HG02870 (cell line): ENCODE measurements around the gene FMNL2.
"Not testable (repeated sequence)": the region's sequence is repeated elsewhere in the genome, so short reads cannot be mapped to it uniquely, and the experiment has no call there.

ENCODE experiments used
- ATAC-seq: cut with Tn5 transposase; IDR thresholded peaks from one replicate; pipeline ENCODE4 v1.9.1; 2021; ENCODE audit warnings: mild to moderate bottlenecking, moderate library complexity; ENCODE audit not compliant: unreplicated experiment

FMNL2 gene

GRCh38 chr2:152466980-152467676, 132.2 kb downstream of the FMNL2 start:
- peak; percentile 93 for ATAC-seq

DNA sequence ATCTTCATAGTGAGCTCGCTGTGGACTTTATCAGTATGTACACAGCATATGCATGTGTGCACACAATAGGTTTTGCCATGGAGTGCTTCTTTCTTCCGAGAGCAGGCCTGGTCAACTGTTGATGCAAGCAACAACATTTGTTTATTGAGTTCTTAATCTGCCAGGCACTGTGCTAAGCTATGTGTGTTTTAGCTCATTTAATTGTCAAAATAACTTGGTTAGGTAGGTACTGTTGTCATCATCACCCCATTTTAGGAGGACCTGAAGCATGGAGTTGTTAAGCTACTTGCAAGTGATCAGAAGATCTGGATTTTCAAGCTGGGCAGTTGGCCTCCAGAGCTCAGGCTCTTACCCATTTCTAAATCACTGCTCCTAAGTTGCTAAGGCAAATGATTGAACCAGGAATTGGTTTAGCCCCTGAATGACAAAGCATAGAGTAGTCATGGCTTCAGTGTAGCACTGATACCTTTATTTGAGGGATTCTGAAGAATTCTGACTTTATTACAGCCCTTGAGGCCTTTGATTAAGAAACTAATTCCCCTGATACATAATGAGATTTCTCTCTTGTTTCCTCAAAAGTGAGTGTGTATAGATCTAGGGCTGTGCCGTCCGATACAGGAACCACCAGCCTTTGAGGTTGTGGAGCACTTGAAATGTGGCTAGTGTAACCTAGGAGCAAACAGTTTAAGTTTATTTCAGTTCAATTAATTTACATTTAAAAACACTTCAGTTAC, 132.9 kb downstream of the FMNL2 start:
- no peak for ATAC-seq

DNA sequence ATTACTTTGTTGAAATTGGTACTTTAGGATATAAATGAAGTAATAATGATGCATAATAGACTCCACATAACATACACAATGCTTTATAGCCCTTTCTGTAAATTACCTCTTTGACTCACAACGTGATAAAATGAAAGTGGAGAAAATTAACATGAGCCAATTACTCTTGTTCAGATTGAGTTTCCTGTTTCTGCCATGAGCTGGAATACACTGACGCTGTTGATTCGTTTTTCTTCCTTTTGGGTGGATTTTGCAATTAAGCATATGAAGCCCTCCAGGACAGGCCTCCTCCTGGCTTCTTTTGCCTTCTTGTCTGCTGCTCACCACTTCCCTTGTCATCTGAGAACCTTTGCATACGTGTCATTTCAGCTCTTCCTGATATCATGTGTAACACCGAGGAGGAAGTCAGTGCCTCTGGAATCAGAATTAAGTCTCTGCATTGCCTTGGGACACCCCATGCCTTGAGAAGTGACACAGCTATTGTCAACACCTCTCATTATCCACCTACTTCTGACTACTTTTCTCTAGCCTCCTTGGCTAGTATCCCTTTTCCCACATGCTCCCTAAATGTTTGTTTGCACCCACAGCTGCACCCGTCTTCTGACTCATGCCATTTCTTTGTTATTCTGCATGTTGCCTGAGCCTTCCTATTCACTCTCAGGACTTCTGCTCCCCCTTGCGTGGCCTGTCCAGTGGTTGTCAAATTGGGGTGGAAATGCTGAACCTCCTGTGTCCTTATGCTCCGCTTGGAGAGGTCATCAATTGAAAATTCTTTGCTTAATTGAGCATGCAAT, 134.1 kb downstream of the FMNL2 start:
- ATAC-seq, result no peak

- no peak for ATAC-seq
Measured at GRCh38 chr2:152470861-152471854, 136.2 kb downstream of the FMNL2 start.

DNA sequence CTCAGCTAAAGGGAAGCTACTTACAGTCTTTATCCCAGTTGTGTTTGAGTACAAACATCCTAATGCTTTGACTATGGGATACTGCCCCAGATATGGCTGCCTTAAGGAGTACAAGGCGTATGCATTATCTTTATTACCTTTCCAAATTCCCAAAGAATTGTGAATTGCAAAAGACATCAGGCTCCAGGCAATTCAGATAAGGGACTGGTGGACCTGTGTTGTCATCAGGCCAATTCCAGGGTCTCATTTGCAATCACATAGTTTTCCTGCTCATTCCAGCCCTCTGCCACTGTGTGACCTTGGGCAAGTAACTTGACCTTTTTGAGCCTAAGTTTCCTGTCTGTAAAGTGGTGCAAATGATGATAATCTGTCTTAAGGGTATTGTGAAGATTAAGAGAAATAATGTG, 137.5 kb downstream of the FMNL2 start:
- ATAC-seq, result no peak

DNA sequence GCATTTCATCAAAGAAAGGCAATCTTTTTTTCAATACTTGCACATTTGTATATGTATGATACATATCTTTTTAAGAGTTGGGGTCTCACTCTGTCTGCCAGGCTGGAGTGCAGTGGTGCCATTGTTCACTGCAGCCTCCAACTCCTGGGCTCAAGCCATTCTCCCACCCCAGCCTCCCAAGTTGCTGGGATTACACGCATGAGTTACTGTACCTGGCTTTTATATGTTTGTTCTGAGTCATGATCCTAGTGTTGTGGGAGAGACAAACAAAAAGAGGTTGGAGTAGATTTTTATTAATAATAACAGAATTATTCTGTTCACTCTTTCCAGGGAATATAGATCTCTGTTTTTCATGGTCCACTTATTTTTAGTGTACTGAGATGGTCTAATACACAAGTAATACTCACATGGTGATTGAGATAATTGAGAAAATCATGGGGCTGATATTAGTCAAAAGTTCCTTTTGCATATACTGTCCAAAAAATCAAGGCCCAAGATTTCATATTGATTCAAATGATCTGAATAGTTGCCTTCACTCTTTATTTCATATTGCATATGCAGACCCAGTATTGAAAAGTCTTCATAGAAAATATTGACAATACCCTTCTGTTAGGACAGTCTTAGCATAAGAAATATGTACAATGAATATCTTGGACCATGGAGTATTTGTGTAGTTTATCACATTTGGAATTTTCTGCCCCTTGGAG, 138.3 kb downstream of the FMNL2 start:
- no peak for ATAC-seq

- ATAC-seq, result not testable (repeated sequence)
Measured at GRCh38 chr2:152474523-152474922, 139.5 kb downstream of the FMNL2 start.

DNA sequence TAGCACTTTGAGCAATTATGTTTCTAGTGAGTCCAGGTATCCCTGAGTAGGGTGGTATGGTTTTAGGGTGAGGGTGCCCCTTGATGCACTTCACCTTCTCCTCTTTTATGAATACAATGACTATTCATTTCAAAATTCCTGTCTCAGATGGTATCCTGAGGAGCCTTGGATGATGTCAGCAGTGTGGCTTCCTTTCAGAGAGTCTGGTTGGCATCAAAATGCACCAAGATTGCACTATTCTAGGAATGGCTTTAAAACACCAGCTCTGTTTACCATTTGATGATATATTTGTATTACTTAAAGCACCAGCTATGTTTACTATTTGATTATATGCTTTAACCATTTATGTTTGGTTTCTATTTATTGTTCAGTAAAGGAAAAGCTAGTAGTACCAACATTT, 141.0 kb downstream of the FMNL2 start:
- ATAC-seq, result no peak

GRCh38 chr2:152477347-152478092, 142.5 kb downstream of the FMNL2 start:
- no peak for ATAC-seq

- no peak for ATAC-seq
Measured at GRCh38 chr2:152479282-152479681, 144.3 kb downstream of the FMNL2 start.

- no peak for ATAC-seq
Measured at GRCh38 chr2:152480821-152481399, 145.9 kb downstream of the FMNL2 start.

DNA sequence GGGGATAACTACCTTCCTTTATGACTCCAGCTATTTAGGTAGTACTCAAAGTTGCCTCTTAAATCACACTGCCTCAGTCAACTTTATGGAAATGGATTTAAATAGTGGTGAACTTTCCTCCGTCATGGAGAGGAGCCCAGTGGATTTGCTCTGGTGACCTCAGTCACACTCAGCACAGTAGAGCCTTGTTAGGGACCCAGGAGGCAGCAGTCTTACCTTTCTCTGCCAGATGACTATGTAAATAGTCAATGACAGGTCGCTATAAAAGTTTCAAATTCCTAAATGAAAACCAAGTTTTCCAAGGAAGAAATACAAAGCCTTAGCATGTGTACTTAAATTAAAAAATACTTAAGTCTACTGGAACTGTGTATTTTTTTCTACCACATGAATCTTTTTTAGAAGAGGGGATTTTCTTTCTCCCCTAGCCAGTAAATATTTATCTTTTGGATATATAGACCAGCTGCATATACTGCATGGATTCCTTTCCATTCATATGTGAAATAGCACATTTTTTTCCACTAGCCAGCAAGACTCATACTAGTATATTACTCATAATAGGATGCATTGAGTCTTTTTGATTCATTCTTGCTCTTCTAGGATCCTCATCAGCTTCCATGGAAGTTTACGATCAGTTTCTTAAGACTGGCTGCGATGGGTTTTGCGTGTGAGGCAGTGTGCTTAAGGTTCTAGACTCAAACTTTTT, 147.1 kb downstream of the FMNL2 start:
- ATAC-seq, result no peak

DNA sequence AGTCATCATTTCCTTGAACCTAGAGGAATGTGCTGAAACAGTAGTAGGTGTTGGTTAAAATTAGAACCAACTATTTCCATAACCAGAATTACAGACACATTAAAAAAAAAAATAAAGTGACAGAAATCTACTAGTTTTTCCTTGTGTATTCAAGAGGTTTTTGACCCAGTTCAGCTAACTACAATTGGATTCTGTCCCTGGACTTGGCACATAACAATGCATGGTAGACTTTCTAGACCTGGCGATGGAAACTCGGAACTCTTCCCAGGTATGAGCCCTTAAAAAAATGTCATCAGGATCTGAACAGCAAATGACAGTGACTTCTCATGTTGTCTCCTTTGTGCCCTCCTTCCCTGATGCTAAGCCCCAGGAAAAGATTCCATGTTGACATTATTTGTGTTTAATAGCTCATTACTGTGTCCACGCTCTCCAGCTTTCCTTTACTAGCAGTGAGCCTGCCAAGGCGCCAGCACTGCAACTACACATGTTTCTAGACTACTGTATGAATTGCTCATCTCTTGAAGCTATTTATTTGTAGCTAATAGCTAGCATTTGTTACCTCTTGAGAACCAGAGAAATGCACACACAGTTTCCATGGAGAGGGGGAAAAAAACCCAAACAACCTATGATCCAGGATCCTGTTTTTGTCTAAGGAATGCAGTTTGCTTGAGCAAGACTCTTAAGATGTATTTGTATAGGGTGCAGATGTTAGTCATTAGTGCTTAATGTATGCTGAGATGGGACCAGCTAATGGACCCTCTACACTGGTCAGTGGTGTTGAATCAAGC, 148.5 kb downstream of the FMNL2 start:
- no peak for ATAC-seq

GRCh38 chr2:152485954-152486736, 151.2 kb downstream of the FMNL2 start:
- ATAC-seq, result no peak

GRCh38 chr2:152486737-152487400, 151.9 kb downstream of the FMNL2 start:
- no peak for ATAC-seq

DNA sequence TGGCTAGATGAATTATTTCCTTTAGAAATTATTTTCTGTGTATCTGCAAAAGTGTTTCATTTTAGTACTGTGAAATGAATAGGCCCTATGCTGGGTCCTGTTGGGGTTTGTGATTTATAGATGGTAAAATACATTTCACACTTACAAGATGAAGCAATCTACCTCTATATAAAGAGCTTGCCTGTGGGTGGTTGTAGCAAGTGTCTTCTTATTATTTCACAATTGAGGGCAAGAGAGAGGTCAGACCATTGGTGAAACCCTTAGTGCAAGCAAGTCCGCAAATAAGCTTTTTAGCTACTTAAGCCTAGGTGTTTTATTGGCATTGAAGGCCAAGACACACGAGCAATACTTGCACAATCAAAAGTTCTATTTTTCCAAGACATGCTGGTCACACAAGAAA, 153.1 kb downstream of the FMNL2 start:
- no peak for ATAC-seq
